Nephron progenitor cell (in vitro differentiated cells): ENCODE data around the gene PPP5C.
A peak's percentile ranks its signal among the peaks of the same experiment; 100 is the strongest.

Experiments used
- DNase-seq: peaks from one replicate; pipeline ENCODE4 v3.0.0; 2021
- H3K27ac Mint-ChIP-seq: 2 replicates; pipeline ENCODE4 v1.8.0; 2021; ENCODE audit warnings: mild to moderate bottlenecking, moderate library complexity, mixed read lengths
- H3K27me3 Mint-ChIP-seq: 2 replicates; pipeline ENCODE4 v1.8.0; 2021; ENCODE audit warnings: mild to moderate bottlenecking, low read depth, mixed read lengths; ENCODE audit not compliant: poor library complexity
- H3K36me3 Mint-ChIP-seq: 2 replicates; pipeline ENCODE4 v1.8.0; 2021; ENCODE audit warnings: low read depth, mixed read lengths
- H3K4me1 Mint-ChIP-seq: 2 replicates; pipeline ENCODE4 v1.8.0; 2021; ENCODE audit warnings: mixed read lengths
- H3K4me3 Mint-ChIP-seq: 2 replicates; pipeline ENCODE4 v1.8.0; 2021; ENCODE audit warnings: mild to moderate bottlenecking, moderate library complexity, mixed read lengths
- H3K9me3 Mint-ChIP-seq: 2 replicates; pipeline ENCODE4 v1.8.0; 2021; ENCODE audit warnings: mild to moderate bottlenecking, moderate library complexity, mixed read lengths
- CTCF ChIP-seq: fragments of 200-600 bp; sonication (generic); IDR thresholded peaks from 2 replicates; pipeline ENCODE4 v1.5.0; 2021; ENCODE audit warnings: antibody characterized with exemption

Gene PPP5C

GRCh38 chr19:46350029-46350757, 3.3 kb downstream of the PPP5C start:
- H3K4me3 Mint-ChIP-seq: no peak overlapping the region
- no peaks in the 10 kb centered on the region for H3K27me3 Mint-ChIP-seq
- H3K27ac Mint-ChIP-seq: no peak overlapping the region
- H3K36me3 Mint-ChIP-seq: peaks cover 21% of the 10 kb centered on the region
- H3K4me1 Mint-ChIP-seq: peaks cover 59% of the 10 kb centered on the region
- TF ChIP-seq CTCF: no peak
- no peak for DNase-seq
- H3K9me3 Mint-ChIP-seq: no peaks in the 10 kb centered on the region

GRCh38 chr19:46350758-46351159, 3.9 kb downstream of the PPP5C start:
- Mint-ChIP-seq H3K4me3 (no peak overlapping the region), H3K4me1 (peaks cover 53% of the 10 kb centered on the region), H3K27ac (no peak overlapping the region), H3K36me3 (peaks cover 21% of the 10 kb centered on the region), H3K9me3 (no peaks in the 10 kb centered on the region), H3K27me3 (no peaks in the 10 kb centered on the region)
- DNase-seq: no peak
- TF ChIP-seq CTCF: no peak

- no peak for DNase-seq
- no peaks in the 10 kb centered on the region for H3K9me3 Mint-ChIP-seq
- TF ChIP-seq CTCF: no peak
- peaks cover 53% of the 10 kb centered on the region for H3K4me1 Mint-ChIP-seq
- H3K27ac Mint-ChIP-seq: peak overlapping the region; percentile 82
- no peaks in the 10 kb centered on the region for H3K27me3 Mint-ChIP-seq
- no peak overlapping the region for H3K4me3 Mint-ChIP-seq
- H3K36me3 Mint-ChIP-seq: peaks cover 21% of the 10 kb centered on the region
Observed at GRCh38 chr19:46351241-46352041, 4.6 kb downstream of the PPP5C start.

GRCh38 chr19:46353730-46354528, 7.0 kb downstream of the PPP5C start:
- H3K27ac Mint-ChIP-seq: peak overlapping the region; percentile 39
- H3K36me3 Mint-ChIP-seq: peaks cover 24% of the 10 kb centered on the region
- no peaks in the 10 kb centered on the region for H3K9me3 Mint-ChIP-seq
- no peak overlapping the region for H3K4me3 Mint-ChIP-seq
- DNase-seq: no peak
- H3K27me3 Mint-ChIP-seq: no peaks in the 10 kb centered on the region
- TF ChIP-seq CTCF: no peak
- peaks cover 33% of the 10 kb centered on the region for H3K4me1 Mint-ChIP-seq

- no peak for DNase-seq
- no peak for TF ChIP-seq CTCF
- Mint-ChIP-seq H3K4me3 (no peak overlapping the region), H3K36me3 (peaks cover 24% of the 10 kb centered on the region), H3K9me3 (no peaks in the 10 kb centered on the region), H3K27me3 (no peaks in the 10 kb centered on the region), H3K4me1 (peaks cover 19% of the 10 kb centered on the region), H3K27ac (peak overlapping the region; percentile 66)
Observed at GRCh38 chr19:46355234-46356148, 8.6 kb downstream of the PPP5C start.
